T-helper 17 cell (primary cell): ENCODE measurements around the gene GPC3. TPM values are rescaled to one million over a fixed set of nuclear protein-coding genes. Genes with fewer than 3 reads are reported as not detected.

Experiments
- ATAC-seq: fragments of 150-1000 bp; cut with Tn5 transposase; 2 replicates; pipeline ENCODE4 v1.10.0; 2021; ENCODE audit warnings: mild to moderate bottlenecking, moderate library complexity
- DNase-seq, 3 donors: peaks; one replicate each; pipeline versions ENCODE4 v3.0.0 to v3.0.0-alpha.2; 2020 to 2021
- H3K9me3 ChIP-seq: one replicate; pipeline ENCODE4 v1.7.0; 2013; ENCODE audit warnings: low read length, mild to moderate bottlenecking; ENCODE audit not compliant: control insufficient read depth, poor library complexity, severe bottlenecking
- H3K27ac Mint-ChIP-seq: one replicate; pipeline ENCODE4 v1.8.0; 2022; ENCODE audit warnings: mild to moderate bottlenecking, moderate library complexity, mixed read lengths
- H3K27me3 Mint-ChIP-seq: one replicate; pipeline ENCODE4 v1.8.0; 2022; ENCODE audit warnings: mixed read lengths
- H3K36me3 Mint-ChIP-seq: one replicate; pipeline ENCODE4 v1.8.0; 2022; ENCODE audit warnings: low read depth, mixed read lengths
- H3K4me1 Mint-ChIP-seq: one replicate; pipeline ENCODE4 v1.8.0; 2022; ENCODE audit warnings: mild to moderate bottlenecking, mixed read lengths
- H3K4me3 Mint-ChIP-seq: one replicate; pipeline ENCODE4 v1.8.0; 2022; ENCODE audit warnings: mild to moderate bottlenecking, moderate library complexity, mixed read lengths
- total RNA-seq, 4 donors: library from RNA in 2 of 4; stranded (reverse) in 2 of 4; gene quantifications; one replicate each; pipeline ENCODE4 v1.2.3 and lab custom pipeline; 2022 to 2026

Gene GPC3
- total RNA-seq, 2 donors from 2014 or later: 0.20 to 0.39 TPM

GRCh38 chrX:133869270-133869669, 116.1 kb downstream of the GPC3 start:
- H3K27me3 Mint-ChIP-seq: no peaks in the 10 kb centered on the region
- H3K27ac Mint-ChIP-seq: no peak overlapping the region
- no peaks in the 10 kb centered on the region for H3K4me1 Mint-ChIP-seq
- peaks cover 2% of the 10 kb centered on the region for H3K36me3 Mint-ChIP-seq
- H3K4me3 Mint-ChIP-seq: no peak overlapping the region
- ATAC-seq (no peak), DNase-seq (no peak)
- no peaks in the 10 kb centered on the region for H3K9me3 ChIP-seq

- no peaks in the 10 kb centered on the region for H3K9me3 ChIP-seq
- Mint-ChIP-seq H3K4me1 (no peaks in the 10 kb centered on the region), H3K4me3 (no peak overlapping the region), H3K36me3 (peaks cover 2% of the 10 kb centered on the region), H3K27ac (no peak overlapping the region), H3K27me3 (no peaks in the 10 kb centered on the region)
- DNase-seq (no peak), ATAC-seq (no peak)
Measured at GRCh38 chrX:133868682-133869081, 116.7 kb downstream of the GPC3 start.

- Mint-ChIP-seq H3K27me3 (no peaks in the 10 kb centered on the region), H3K27ac (no peak overlapping the region), H3K4me3 (no peak overlapping the region), H3K36me3 (peaks cover 2% of the 10 kb centered on the region), H3K4me1 (no peaks in the 10 kb centered on the region)
- no peaks in the 10 kb centered on the region for H3K9me3 ChIP-seq
- DNase-seq (no peak), ATAC-seq (no peak)
Measured at GRCh38 chrX:133868250-133868649, 117.1 kb downstream of the GPC3 start.

GRCh38 chrX:133865761-133866471, 119.5 kb downstream of the GPC3 start:
- no peaks in the 10 kb centered on the region for H3K27me3 Mint-ChIP-seq
- no peak overlapping the region for H3K27ac Mint-ChIP-seq
- peaks cover 2% of the 10 kb centered on the region for H3K36me3 Mint-ChIP-seq
- no peak overlapping the region for H3K4me3 Mint-ChIP-seq
- H3K4me1 Mint-ChIP-seq: no peaks in the 10 kb centered on the region
- H3K9me3 ChIP-seq: no peaks in the 10 kb centered on the region
- no peak for DNase-seq
- no peak for ATAC-seq

- no peaks in the 10 kb centered on the region for H3K27me3 Mint-ChIP-seq
- H3K27ac Mint-ChIP-seq: no peak overlapping the region
- ATAC-seq (no peak), DNase-seq (no peak)
- H3K4me1 Mint-ChIP-seq: no peaks in the 10 kb centered on the region
- H3K36me3 Mint-ChIP-seq: no peaks in the 10 kb centered on the region
- H3K9me3 ChIP-seq: no peaks in the 10 kb centered on the region
- H3K4me3 Mint-ChIP-seq: no peak overlapping the region
Measured at GRCh38 chrX:133864236-133864635, 121.2 kb downstream of the GPC3 start.

GRCh38 chrX:133859860-133860259, 125.5 kb downstream of the GPC3 start:
- no peak overlapping the region for H3K27ac Mint-ChIP-seq
- H3K4me1 Mint-ChIP-seq: no peaks in the 10 kb centered on the region
- H3K27me3 Mint-ChIP-seq: peaks cover 15% of the 10 kb centered on the region
- DNase-seq: no peak
- H3K36me3 Mint-ChIP-seq: no peaks in the 10 kb centered on the region
- no peak for ATAC-seq
- H3K9me3 ChIP-seq: no peaks in the 10 kb centered on the region
- H3K4me3 Mint-ChIP-seq: no peak overlapping the region

GRCh38 chrX:133859336-133859735, 126.1 kb downstream of the GPC3 start:
- Mint-ChIP-seq H3K4me3 (no peak overlapping the region), H3K27me3 (peaks cover 15% of the 10 kb centered on the region), H3K36me3 (no peaks in the 10 kb centered on the region), H3K4me1 (no peaks in the 10 kb centered on the region), H3K27ac (no peak overlapping the region)
- ATAC-seq (no peak), DNase-seq (no peak)
- no peaks in the 10 kb centered on the region for H3K9me3 ChIP-seq

GRCh38 chrX:133857640-133858269, 127.6 kb downstream of the GPC3 start:
- no peak overlapping the region for H3K4me3 Mint-ChIP-seq
- H3K9me3 ChIP-seq: no peaks in the 10 kb centered on the region
- H3K4me1 Mint-ChIP-seq: peaks cover 2% of the 10 kb centered on the region
- no peak for DNase-seq
- H3K27me3 Mint-ChIP-seq: peaks cover 15% of the 10 kb centered on the region
- no peak for ATAC-seq
- no peak overlapping the region for H3K27ac Mint-ChIP-seq
- no peaks in the 10 kb centered on the region for H3K36me3 Mint-ChIP-seq

GRCh38 chrX:133856819-133857218, 128.6 kb downstream of the GPC3 start:
- H3K4me3 Mint-ChIP-seq: no peak overlapping the region
- peaks cover 15% of the 10 kb centered on the region for H3K27me3 Mint-ChIP-seq
- H3K27ac Mint-ChIP-seq: no peak overlapping the region

GRCh38 chrX:133854290-133854689, 131.1 kb downstream of the GPC3 start:
- ATAC-seq (no peak), DNase-seq (no peak)
- peaks cover 3% of the 10 kb centered on the region for H3K9me3 ChIP-seq
- Mint-ChIP-seq H3K4me1 (peaks cover 2% of the 10 kb centered on the region), H3K4me3 (no peak overlapping the region), H3K36me3 (no peaks in the 10 kb centered on the region), H3K27ac (no peak overlapping the region), H3K27me3 (peaks cover 15% of the 10 kb centered on the region)

More at GRCh38 chrX:133856819-133857218, 128.6 kb downstream of the GPC3 start:
- no peaks in the 10 kb centered on the region for H3K9me3 ChIP-seq
- no peak for DNase-seq
- Mint-ChIP-seq H3K36me3 (no peaks in the 10 kb centered on the region), H3K4me1 (peaks cover 2% of the 10 kb centered on the region)
- no peak for ATAC-seq

GRCh38 chrX:133852837-133853356, 132.5 kb downstream of the GPC3 start:
- H3K27ac Mint-ChIP-seq: no peak overlapping the region
- peaks cover 10% of the 10 kb centered on the region for H3K27me3 Mint-ChIP-seq
- no peak for ATAC-seq
- peaks cover 2% of the 10 kb centered on the region for H3K4me1 Mint-ChIP-seq
- no peak for DNase-seq
- H3K9me3 ChIP-seq: peaks cover 3% of the 10 kb centered on the region
- no peak overlapping the region for H3K4me3 Mint-ChIP-seq
- no peaks in the 10 kb centered on the region for H3K36me3 Mint-ChIP-seq

- Mint-ChIP-seq H3K4me1 (peaks cover 2% of the 10 kb centered on the region), H3K4me3 (no peak overlapping the region), H3K27ac (no peak overlapping the region), H3K36me3 (no peaks in the 10 kb centered on the region), H3K27me3 (peaks cover 5% of the 10 kb centered on the region)
- no peak for ATAC-seq
- no peak for DNase-seq
- H3K9me3 ChIP-seq: peaks cover 3% of the 10 kb centered on the region
Measured at GRCh38 chrX:133852401-133852800, 133.0 kb downstream of the GPC3 start.

- ATAC-seq: no peak
- DNase-seq: no peak
- Mint-ChIP-seq H3K36me3 (no peaks in the 10 kb centered on the region), H3K4me3 (no peak overlapping the region), H3K27ac (no peak overlapping the region), H3K4me1 (peaks cover 2% of the 10 kb centered on the region), H3K27me3 (no peaks in the 10 kb centered on the region)
- peaks cover 3% of the 10 kb centered on the region for H3K9me3 ChIP-seq
Measured at GRCh38 chrX:133850399-133850798, 135.0 kb downstream of the GPC3 start.

GRCh38 chrX:133849676-133850075, 135.7 kb downstream of the GPC3 start:
- Mint-ChIP-seq H3K27ac (no peak overlapping the region), H3K4me1 (peaks cover 2% of the 10 kb centered on the region), H3K36me3 (no peaks in the 10 kb centered on the region), H3K4me3 (no peak overlapping the region), H3K27me3 (no peaks in the 10 kb centered on the region)
- ATAC-seq: no peak
- peaks cover 3% of the 10 kb centered on the region for H3K9me3 ChIP-seq
- no peak for DNase-seq
